CD8-positive, alpha-beta memory T cell (primary cell): ENCODE data around the gene DGLUCY. TPM values are rescaled to one million over a fixed set of nuclear protein-coding genes. Genes with fewer than 3 reads are reported as not detected.
A peak's percentile ranks its signal among the peaks of the same experiment; 100 is the strongest.

Experiments used
- CTCF ChIA-PET: fragments of 350-600 bp; sonication (Branson Sonifier 250); formaldehyde crosslinking; loops from one replicate; lab custom pipeline; 2021; ENCODE audit warnings: antibody characterized with exemption; lab: Charles Lee
- POLR2A ChIA-PET: fragments of 350-600 bp; sonication (Branson Sonifier 250); formaldehyde crosslinking; loops from one replicate; lab custom pipeline; 2021; ENCODE audit warnings: antibody characterized with exemption; lab: Charles Lee
- DNase-seq, 5 donors: peaks; one replicate each; pipeline versions ENCODE4 v3.0.0 to v3.0.0-alpha.2; 2020 to 2022; ENCODE audit warnings: mixed read lengths in 1 of 5
- H3K27ac ChIP-seq: one replicate; pipeline ENCODE4 v1.7.0; 2013; ENCODE audit warnings: low read depth, mild to moderate bottlenecking, low read length, moderate library complexity
- H3K27me3 ChIP-seq: 2 replicates; pipeline ENCODE4 v1.7.0; 2013; ENCODE audit warnings: low read length, mild to moderate bottlenecking; ENCODE audit not compliant: insufficient read depth, poor library complexity, severe bottlenecking
- H3K36me3 ChIP-seq: 2 replicates; pipeline ENCODE4 v1.7.0; 2013; ENCODE audit warnings: mild to moderate bottlenecking, low read length, moderate library complexity; ENCODE audit not compliant: insufficient read depth
- H3K4me1 ChIP-seq: 2 replicates; pipeline ENCODE4 v1.7.0; 2013; ENCODE audit warnings: mild to moderate bottlenecking, low read length, moderate library complexity; ENCODE audit not compliant: insufficient read depth
- H3K4me3 ChIP-seq: 2 replicates; pipeline ENCODE4 v1.7.0; 2013; ENCODE audit warnings: mild to moderate bottlenecking, low read length
- H3K9me3 ChIP-seq: 2 replicates; pipeline ENCODE4 v1.7.0; 2013; ENCODE audit warnings: mild to moderate bottlenecking, low read length
- H3K27ac Mint-ChIP-seq, 8 donors: one replicate each; pipeline ENCODE4 v1.8.0; 2020 to 2021; ENCODE audit warnings: mixed read lengths in 8 of 8, mild to moderate bottlenecking in 6 of 8, inconsistent platforms in 3 of 8, moderate library complexity in 3 of 8
- H3K27me3 Mint-ChIP-seq, 2 donors: one replicate each; pipeline ENCODE4 v1.8.0; 2020 to 2021; ENCODE audit warnings: mixed read lengths in 2 of 2, mild to moderate bottlenecking in 1 of 2, moderate library complexity in 1 of 2
- H3K36me3 Mint-ChIP-seq, 3 donors: one replicate each; pipeline ENCODE4 v1.8.0; 2020 to 2021; ENCODE audit warnings: mixed read lengths in 3 of 3, inconsistent platforms in 1 of 3, mild to moderate bottlenecking in 1 of 3
- H3K4me1 Mint-ChIP-seq, 3 donors: one replicate each; pipeline ENCODE4 v1.8.0; 2020 to 2021; ENCODE audit warnings: mixed read lengths in 3 of 3, inconsistent platforms in 1 of 3, mild to moderate bottlenecking in 1 of 3
- H3K4me3 Mint-ChIP-seq, 7 donors: one replicate each; pipeline ENCODE4 v1.8.0; 2020 to 2021; ENCODE audit warnings: mixed read lengths in 7 of 7, mild to moderate bottlenecking in 6 of 7, moderate library complexity in 4 of 7, inconsistent platforms in 2 of 7
- H3K9me3 Mint-ChIP-seq, 5 donors: one replicate each; pipeline ENCODE4 v1.8.0; 2020 to 2022; ENCODE audit warnings: mixed read lengths in 5 of 5, mild to moderate bottlenecking in 3 of 5, moderate library complexity in 2 of 5, inconsistent platforms in 1 of 5
- polyA plus RNA-seq: library from polyadenylated mRNA; unstranded; fragments of 300-500 nt; fragmentation: Illumina TruSeq; gene quantifications from one replicate; pipeline ENCODE4 v1.2.3, GENCODE V29; 2021
- total RNA-seq, 2 experiments: library from RNA; stranded (reverse); gene quantifications; one replicate each; pipeline ENCODE4 v1.2.3, GENCODE V29; 2021

Gene DGLUCY
- total and polyA plus RNA-seq, 3 experiments from 2014 or later = 45.3 to 55.5 (median 48.7) TPM

DNA sequence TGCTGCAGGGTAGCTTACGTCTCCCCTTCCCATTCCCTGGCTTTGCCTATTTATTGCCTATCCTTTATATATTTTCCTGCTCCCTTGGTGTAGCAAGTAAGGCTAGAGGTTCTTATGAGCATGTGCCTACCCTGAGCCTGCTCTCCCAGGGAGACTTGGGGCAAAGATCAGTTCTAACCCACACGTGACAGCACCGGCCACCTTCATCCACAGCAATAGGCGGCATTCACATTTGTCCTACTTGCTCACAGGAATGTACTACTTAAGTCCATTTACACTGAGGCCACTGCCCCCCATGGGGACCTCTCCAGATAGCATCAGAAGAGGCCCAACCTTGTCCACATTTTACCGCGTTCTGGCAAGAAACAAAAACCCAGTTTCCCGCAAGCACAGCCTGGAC is 122.0 kb downstream of the DGLUCY start:
- no peak overlapping the region for H3K4me3 ChIP-seq
- H3K9me3 Mint-ChIP-seq = no peaks in the 10 kb centered on the region
- no peaks in the 10 kb centered on the region for H3K27me3 Mint-ChIP-seq
- H3K27ac Mint-ChIP-seq = peak overlapping the region in 7 of 8 donors; percentile 29 to 92 (median 72)
- H3K4me3 Mint-ChIP-seq = peak overlapping the region in 2 of 7 donors; percentile 14 to 58
- ChIA-PET CTCF (no interaction called here), POLR2A (interaction anchor here (1.0 kb wide), 1 partner anchor 10 kb away, joined by 4 read pairs; no protein-coding TSS in a partner anchor)
- H3K36me3 Mint-ChIP-seq = peaks cover 16 to 52% (median 19%) of the 10 kb centered on the region in 3 donors
- DNase-seq = no peak
- H3K36me3 ChIP-seq = peaks cover 6% of the 10 kb centered on the region
- H3K9me3 ChIP-seq = no peaks in the 10 kb centered on the region
- H3K27ac ChIP-seq = no peak overlapping the region
- H3K27me3 ChIP-seq = no peaks in the 10 kb centered on the region
- H3K4me1 ChIP-seq = peaks cover 43% of the 10 kb centered on the region
- H3K4me1 Mint-ChIP-seq = peaks cover 58 to 86% (median 69%) of the 10 kb centered on the region in 3 donors

DNA sequence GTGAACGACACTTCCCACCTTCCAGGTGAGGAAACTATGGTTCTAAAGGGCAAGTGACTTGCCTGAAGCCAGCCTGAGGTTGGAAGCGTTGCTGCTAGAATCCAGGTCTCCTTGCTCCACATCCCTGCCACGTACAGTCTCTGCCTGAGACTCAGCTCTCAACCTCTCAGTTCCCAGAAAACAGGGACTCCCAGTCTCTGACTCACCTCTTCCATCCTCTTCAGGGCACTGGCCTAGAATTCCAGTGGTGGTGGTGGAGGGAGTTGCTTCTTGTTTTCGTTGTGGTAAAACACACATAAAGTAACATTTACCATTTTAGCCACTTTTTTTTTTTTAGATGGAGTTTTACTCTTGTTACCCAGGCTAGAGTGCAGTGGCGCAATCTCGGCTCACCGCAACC is 123.3 kb downstream of the DGLUCY start:
- ChIA-PET CTCF (no interaction called here), POLR2A (no interaction called here)
- H3K4me3 ChIP-seq = no peak overlapping the region
- H3K27me3 Mint-ChIP-seq = no peaks in the 10 kb centered on the region
- H3K36me3 Mint-ChIP-seq = peaks cover 16 to 59% (median 18%) of the 10 kb centered on the region in 3 donors
- H3K9me3 Mint-ChIP-seq = no peaks in the 10 kb centered on the region
- peaks cover 59 to 86% (median 68%) of the 10 kb centered on the region in 3 donors for H3K4me1 Mint-ChIP-seq
- H3K27ac Mint-ChIP-seq = peak overlapping the region in 7 of 8 donors; percentile 56 to 98 (median 86)
- H3K27ac ChIP-seq = no peak overlapping the region
- H3K36me3 ChIP-seq = peaks cover 6% of the 10 kb centered on the region
- H3K27me3 ChIP-seq = no peaks in the 10 kb centered on the region
- peaks cover 43% of the 10 kb centered on the region for H3K4me1 ChIP-seq
- no peaks in the 10 kb centered on the region for H3K9me3 ChIP-seq
- DNase-seq = no peak
- peak overlapping the region in 2 of 7 donors; percentile 44 to 49 for H3K4me3 Mint-ChIP-seq

DNA sequence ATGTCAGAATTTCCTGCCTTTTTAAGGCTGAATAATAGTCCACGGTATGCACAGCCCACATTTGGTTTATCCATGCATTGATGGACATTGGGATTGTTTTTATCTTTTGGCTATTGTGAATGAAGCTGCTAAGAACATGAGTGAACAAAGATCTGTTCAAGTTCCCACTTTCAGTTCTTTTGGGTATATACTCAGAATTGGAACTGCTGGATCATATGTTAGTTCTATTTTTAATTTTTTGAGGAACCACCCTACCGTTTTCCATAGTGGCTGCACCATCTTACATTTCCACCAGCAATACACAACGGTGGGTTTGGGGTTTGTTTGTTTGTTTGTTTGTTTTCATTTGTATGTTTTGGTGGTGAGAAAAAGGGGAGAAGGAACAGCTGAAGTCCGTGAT is 124.2 kb downstream of the DGLUCY start:
- no peaks in the 10 kb centered on the region for H3K9me3 ChIP-seq
- H3K9me3 Mint-ChIP-seq = no peaks in the 10 kb centered on the region
- peak overlapping the region in 2 of 7 donors; percentile 33 to 68 for H3K4me3 Mint-ChIP-seq
- H3K27me3 Mint-ChIP-seq = no peaks in the 10 kb centered on the region
- H3K4me1 Mint-ChIP-seq = peaks cover 62 to 86% (median 69%) of the 10 kb centered on the region in 3 donors
- no peaks in the 10 kb centered on the region for H3K27me3 ChIP-seq
- no peak for DNase-seq
- ChIA-PET CTCF (interaction anchor here (2.6 kb wide), 1 partner anchor 11 kb away, joined by 6 read pairs; no protein-coding TSS in a partner anchor), POLR2A (no interaction called here)
- peaks cover 41% of the 10 kb centered on the region for H3K4me1 ChIP-seq
- peak overlapping the region; percentile 21 to 98 (median 87) for H3K27ac Mint-ChIP-seq
- no peak overlapping the region for H3K27ac ChIP-seq
- H3K4me3 ChIP-seq = no peak overlapping the region
- peaks cover 16 to 62% (median 18%) of the 10 kb centered on the region in 3 donors for H3K36me3 Mint-ChIP-seq
- peaks cover 6% of the 10 kb centered on the region for H3K36me3 ChIP-seq

DNA sequence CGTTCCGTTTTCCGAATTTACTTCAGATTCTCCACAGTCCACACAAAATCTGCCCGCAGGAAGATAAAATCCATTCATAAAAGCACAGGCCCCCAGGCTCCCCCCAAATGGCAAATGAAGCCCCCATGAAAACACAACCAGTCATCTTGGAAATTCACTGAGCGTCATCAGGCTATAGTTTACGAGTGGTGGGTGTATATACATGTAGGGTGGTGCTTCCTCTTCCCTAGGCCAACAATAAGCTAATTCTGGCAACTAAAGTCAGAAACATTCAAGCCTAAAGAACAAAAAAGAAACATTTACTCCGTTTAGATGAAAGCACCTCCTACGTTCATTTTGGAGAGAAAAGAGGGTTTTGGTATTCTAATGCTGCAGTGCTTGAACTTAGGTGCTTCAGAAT is 124.8 kb downstream of the DGLUCY start:
- peaks cover 67 to 87% (median 74%) of the 10 kb centered on the region in 3 donors for H3K4me1 Mint-ChIP-seq
- H3K9me3 ChIP-seq = no peaks in the 10 kb centered on the region
- peak overlapping the region; percentile 21 to 98 (median 88) for H3K27ac Mint-ChIP-seq
- no peaks in the 10 kb centered on the region for H3K27me3 ChIP-seq
- H3K27ac ChIP-seq = no peak overlapping the region
- no peaks in the 10 kb centered on the region for H3K9me3 Mint-ChIP-seq
- peaks cover 16 to 67% (median 18%) of the 10 kb centered on the region in 3 donors for H3K36me3 Mint-ChIP-seq
- CTCF ChIA-PET = interaction anchor here (1.2 to 2.6 kb wide), 2 partner anchors 11 to 12 kb away, joined by 3 to 6 read pairs; no protein-coding TSS in a partner anchor
- DNase-seq = no peak
- POLR2A ChIA-PET = interaction anchor here (0.5 to 1.0 kb wide), 2 partner anchors 11 to 1549 kb away, joined by 3 to 5 read pairs; no protein-coding TSS in a partner anchor
- H3K4me3 ChIP-seq = no peak overlapping the region
- peaks cover 42% of the 10 kb centered on the region for H3K4me1 ChIP-seq
- H3K27me3 Mint-ChIP-seq = peaks cover 0 to under 1% of the 10 kb centered on the region in 2 donors
- H3K4me3 Mint-ChIP-seq = peak overlapping the region in 5 of 7 donors; percentile 26 to 68 (median 47)
- peaks cover 6% of the 10 kb centered on the region for H3K36me3 ChIP-seq

DNA sequence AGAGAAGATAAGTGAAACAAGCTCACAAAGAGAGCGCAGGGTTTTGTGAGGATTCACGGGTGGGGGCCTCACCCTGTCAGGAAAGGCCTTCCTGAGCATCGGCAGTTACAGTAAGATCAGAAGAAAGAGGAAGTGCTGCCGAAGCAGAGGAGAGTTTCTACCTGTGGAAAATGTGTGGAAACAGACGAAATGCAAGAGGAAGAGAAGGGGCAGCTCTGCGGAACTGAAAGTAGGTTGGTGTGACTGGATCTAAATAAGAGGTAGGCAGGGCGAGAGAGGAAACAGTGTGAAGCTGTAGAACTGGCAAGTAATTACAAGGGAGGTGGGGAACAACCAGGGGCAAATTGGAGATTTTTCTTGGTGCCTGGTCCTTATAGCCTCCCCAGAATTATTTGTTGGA is 128.0 kb downstream of the DGLUCY start:
- Histone ChIP-seq H3K27ac (peak overlapping the region; percentile 57), H3K4me1 (peaks cover 73% of the 10 kb centered on the region), H3K4me3 (peak overlapping the region; percentile 56), H3K27me3 (no peaks in the 10 kb centered on the region), H3K9me3 (no peaks in the 10 kb centered on the region), H3K36me3 (peaks cover 6% of the 10 kb centered on the region)
- H3K27me3 Mint-ChIP-seq = peaks cover 0 to 5% of the 10 kb centered on the region in 2 donors
- H3K27ac Mint-ChIP-seq = peak overlapping the region; percentile 85 to 100 (median 94)
- ChIA-PET POLR2A (interaction anchor here (1.4 to 5.1 kb wide), 4 partner anchors 10 to 16 kb away, joined by 6 to 29 read pairs (median 8); no protein-coding TSS in a partner anchor), CTCF (interaction anchor here (1.0 to 6.9 kb wide), 7 partner anchors 10 to 69 kb away, joined by 3 to 43 read pairs (median 19); no protein-coding TSS in a partner anchor)
- peak in 2 of 5 donors; percentile 37 to 60 for DNase-seq
- H3K4me3 Mint-ChIP-seq = peak overlapping the region; percentile 87 to 95 (median 92)
- peaks cover 84 to 97% (median 92%) of the 10 kb centered on the region in 3 donors for H3K4me1 Mint-ChIP-seq
- peaks cover 0 to 2% (median 1%) of the 10 kb centered on the region in 5 donors for H3K9me3 Mint-ChIP-seq
- peaks cover 11 to 48% (median 16%) of the 10 kb centered on the region in 3 donors for H3K36me3 Mint-ChIP-seq

DNA sequence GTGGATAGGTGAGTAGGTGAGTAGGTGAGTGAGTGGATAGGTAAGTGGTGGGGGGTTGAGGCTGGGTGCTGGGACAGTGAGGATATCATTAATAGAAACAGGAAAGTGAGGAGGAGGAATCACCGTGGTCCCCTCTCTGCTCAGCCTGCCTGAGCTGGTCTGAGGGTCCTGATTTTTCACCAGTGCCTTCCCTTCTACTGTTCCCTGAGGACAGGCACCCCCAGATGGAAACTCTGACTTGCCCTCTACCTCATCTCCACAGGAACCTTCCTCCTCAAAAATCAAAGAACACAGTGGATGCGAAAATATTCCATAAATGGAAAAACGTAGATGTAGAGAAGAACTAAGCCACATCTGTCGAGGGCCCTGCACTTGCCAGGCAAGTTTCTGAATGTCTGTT is 128.8 kb downstream of the DGLUCY start:
- Histone ChIP-seq H3K27me3 (no peaks in the 10 kb centered on the region), H3K27ac (peak overlapping the region; percentile 94), H3K36me3 (peaks cover 6% of the 10 kb centered on the region), H3K9me3 (no peaks in the 10 kb centered on the region), H3K4me3 (peak overlapping the region; percentile 82), H3K4me1 (peaks cover 79% of the 10 kb centered on the region)
- peaks cover 0 to 5% of the 10 kb centered on the region in 2 donors for H3K27me3 Mint-ChIP-seq
- POLR2A ChIA-PET = interaction anchor here (1.0 to 5.1 kb wide), 9 partner anchors 9 to 49 kb away, joined by 3 to 88 read pairs (median 6); no protein-coding TSS in a partner anchor
- peak overlapping the region; percentile 87 to 95 (median 92) for H3K4me3 Mint-ChIP-seq
- no peak for DNase-seq
- H3K4me1 Mint-ChIP-seq = peaks cover 90 to 99% (median 98%) of the 10 kb centered on the region in 3 donors
- peaks cover 14 to 47% (median 21%) of the 10 kb centered on the region in 3 donors for H3K36me3 Mint-ChIP-seq
- CTCF ChIA-PET = interaction anchor here (0.9 to 6.9 kb wide), 9 partner anchors 9 to 128 kb away, joined by 3 to 43 read pairs (median 4); no protein-coding TSS in a partner anchor
- H3K27ac Mint-ChIP-seq = peak overlapping the region; percentile 85 to 100 (median 94)
- peaks cover 0 to 2% (median 1%) of the 10 kb centered on the region in 5 donors for H3K9me3 Mint-ChIP-seq

DNA sequence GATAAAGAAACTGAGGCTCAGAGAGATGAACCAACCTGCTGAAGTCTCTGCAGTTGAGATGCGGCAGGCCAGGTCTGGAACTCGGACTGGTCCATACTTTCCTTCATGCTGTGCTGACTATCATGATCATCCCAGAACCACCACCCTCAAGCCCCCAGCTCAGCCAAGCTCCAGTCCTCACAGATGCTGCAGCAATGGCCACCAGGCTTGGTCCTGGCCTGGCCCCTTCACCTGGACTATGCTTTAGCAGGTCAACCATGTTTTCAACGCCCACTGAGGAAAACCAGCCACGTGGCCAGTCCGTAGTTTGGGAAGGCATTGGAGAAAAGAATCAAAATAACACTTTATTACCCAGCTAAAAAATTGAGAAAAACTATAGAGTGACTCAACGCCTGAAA is 129.2 kb downstream of the DGLUCY start:
- H3K9me3 ChIP-seq = no peaks in the 10 kb centered on the region
- peaks cover 4% of the 10 kb centered on the region for H3K36me3 ChIP-seq
- ChIA-PET POLR2A (interaction anchor here (0.5 to 5.1 kb wide), 14 partner anchors 9 to 178 kb away, joined by 3 to 88 read pairs (median 5); no protein-coding TSS in a partner anchor), CTCF (interaction anchor here (0.7 to 6.9 kb wide), 18 partner anchors 9 to 340 kb away, joined by 3 to 43 read pairs (median 4); no protein-coding TSS in a partner anchor)
- Mint-ChIP-seq H3K27me3 (peaks cover 0 to 5% of the 10 kb centered on the region in 2 donors), H3K9me3 (peaks cover 0 to 2% (median 1%) of the 10 kb centered on the region in 5 donors), H3K4me1 (peaks cover 90 to 99% (median 98%) of the 10 kb centered on the region in 3 donors), H3K36me3 (peaks cover 12 to 43% (median 21%) of the 10 kb centered on the region in 3 donors), H3K4me3 (peak overlapping the region; percentile 87 to 95 (median 92)), H3K27ac (peak overlapping the region; percentile 85 to 100 (median 94))
- DNase-seq = no peak
- H3K27me3 ChIP-seq = no peaks in the 10 kb centered on the region
- peak overlapping the region; percentile 82 for H3K4me3 ChIP-seq
- peak overlapping the region; percentile 94 for H3K27ac ChIP-seq
- peaks cover 83% of the 10 kb centered on the region for H3K4me1 ChIP-seq
